OCI-LY1 (cell line): ENCODE results near the gene CTBP2.

Source experiments
- H2AFZ ChIP-seq: fragments of 200-600 bp; sonication (generic), shearing (Covaris generic); 2 replicates; pipeline ENCODE4 v1.6.0; 2014; ENCODE audit warnings: antibody characterized with exemption, mild to moderate bottlenecking, low read length
- H3F3A ChIP-seq: fragments of 200-600 bp; sonication (generic), shearing (Covaris generic); 2 replicates; pipeline ENCODE4 v1.6.0; 2014; ENCODE audit warnings: mild to moderate bottlenecking, antibody characterized with exemption, low read length, moderate library complexity; ENCODE audit not compliant: insufficient read depth
- H3K27ac ChIP-seq: fragments of 200-600 bp; sonication (generic); 2 replicates; pipeline ENCODE4 v1.5.1; 2014; ENCODE audit warnings: low read length, mixed run types, mild to moderate bottlenecking, low read depth; ENCODE audit not compliant: poor library complexity, severe bottlenecking
- H3K27me3 ChIP-seq: fragments of 200-600 bp; sonication (generic); 2 replicates; pipeline ENCODE4 v1.6.0; 2014; ENCODE audit warnings: antibody characterized with exemption, mild to moderate bottlenecking, low read length, moderate library complexity; ENCODE audit not compliant: insufficient read depth
- H3K36me3 ChIP-seq: fragments of 200-600 bp; sonication (generic); 2 replicates; pipeline ENCODE4 v1.6.1; 2014; ENCODE audit warnings: mild to moderate bottlenecking, antibody characterized with exemption, low read length, moderate library complexity, mixed read lengths; ENCODE audit not compliant: insufficient read depth
- H3K4me1 ChIP-seq: fragments of 200-600 bp; sonication (generic); 2 replicates; pipeline ENCODE4 v1.5.1; 2014; ENCODE audit warnings: mild to moderate bottlenecking, low read length, moderate library complexity; ENCODE audit not compliant: insufficient read depth, severe bottlenecking
- H3K4me2 ChIP-seq: fragments of 200-600 bp; sonication (generic), shearing (Covaris generic); 2 replicates; pipeline ENCODE4 v1.6.1; 2014; ENCODE audit warnings: low read length
- H3K4me3 ChIP-seq: fragments of 200-600 bp; sonication (generic); 2 replicates; pipeline ENCODE4 v1.5.1; 2014; ENCODE audit warnings: low read length, low read depth, mild to moderate bottlenecking, mixed read lengths; ENCODE audit not compliant: poor library complexity, severe bottlenecking
- H3K79me2 ChIP-seq: fragments of 200-600 bp; shearing (Covaris generic); 2 replicates; pipeline ENCODE4 v1.6.1; 2016; ENCODE audit warnings: mixed run types, low read length, mixed read lengths; ENCODE audit not compliant: insufficient read depth
- H3K9ac ChIP-seq: fragments of 200-600 bp; sonication (generic), shearing (Covaris generic); 2 replicates; pipeline ENCODE4 v1.6.1; 2014; ENCODE audit warnings: mild to moderate bottlenecking, low read length, mixed read lengths
- H3K9me2 ChIP-seq: fragments of 200-600 bp; sonication (generic), shearing (Covaris generic); 2 replicates; pipeline ENCODE4 v1.6.1; 2014; ENCODE audit warnings: low read depth, mild to moderate bottlenecking, low read length, mixed read lengths
- H3K9me3 ChIP-seq: fragments of 200-600 bp; shearing (Covaris generic); 2 replicates; pipeline ENCODE4 v1.6.1; 2014; ENCODE audit warnings: low read length, mixed read lengths
- H4K20me1 ChIP-seq: fragments of 200-600 bp; sonication (generic), shearing (Covaris generic); 2 replicates; pipeline ENCODE4 v1.6.0; 2016; ENCODE audit warnings: mild to moderate bottlenecking, low read length; ENCODE audit not compliant: insufficient read depth
- EZH2 ChIP-seq: fragments of 200-600 bp; sonication (generic), shearing (Covaris generic); IDR thresholded peaks from 2 replicates; pipeline ENCODE4 v1.8.0; 2017; ENCODE audit warnings: borderline replicate concordance, mixed run types, mild to moderate bottlenecking, antibody characterized with exemption, low read length, moderate library complexity, mixed read lengths
- TF ChIP-seq, protein P1 (sequence below): fragments of 200-600 bp; sonication (generic), shearing (Covaris generic); IDR thresholded peaks from 2 replicates; pipeline ENCODE4 v1.5.1; 2017; ENCODE audit warnings: mild to moderate bottlenecking, antibody characterized with exemption, low read length, moderate library complexity, mixed read lengths

Gene CTBP2

DNA sequence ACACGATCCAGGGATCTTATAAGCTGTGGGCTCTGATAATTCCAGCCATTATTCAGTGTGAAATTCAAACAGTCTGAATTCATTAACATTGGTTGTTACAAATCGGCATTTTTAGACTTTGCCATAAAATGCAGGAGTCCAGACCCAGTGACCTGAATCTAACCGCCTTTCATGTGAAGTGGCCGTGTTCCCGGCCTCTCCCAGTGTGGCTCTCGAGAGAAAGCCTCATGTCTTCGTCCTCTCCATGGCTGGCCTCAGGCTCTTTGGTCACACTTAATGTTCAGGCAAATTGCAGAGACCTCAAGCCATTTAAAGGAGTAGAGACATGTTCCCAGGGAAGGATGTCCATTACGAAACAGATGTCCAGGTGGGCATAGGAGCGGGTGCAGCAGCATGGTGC, 59.3 kb downstream of the CTBP2 start:
- Histone ChIP-seq H3K79me2 (no peaks in the 10 kb centered on the region), H3K9me3 (no peaks in the 10 kb centered on the region), H3F3A (no peaks in the 10 kb centered on the region), H3K9ac (no peak overlapping the region), H3K4me1 (no peaks in the 10 kb centered on the region), H3K9me2 (no peaks in the 10 kb centered on the region), H3K27me3 (0 out of 2 replicates have a peak, but pooled peaks cover 3% of the 10 kb centered on the region), H4K20me1 (no peaks in the 10 kb centered on the region), H3K4me3 (no peak overlapping the region), H3K36me3 (no peaks in the 10 kb centered on the region), H3K4me2 (no peak overlapping the region), H2AFZ (no peak overlapping the region), H3K27ac (no peak overlapping the region)
- TF ChIP-seq, protein P1, sequence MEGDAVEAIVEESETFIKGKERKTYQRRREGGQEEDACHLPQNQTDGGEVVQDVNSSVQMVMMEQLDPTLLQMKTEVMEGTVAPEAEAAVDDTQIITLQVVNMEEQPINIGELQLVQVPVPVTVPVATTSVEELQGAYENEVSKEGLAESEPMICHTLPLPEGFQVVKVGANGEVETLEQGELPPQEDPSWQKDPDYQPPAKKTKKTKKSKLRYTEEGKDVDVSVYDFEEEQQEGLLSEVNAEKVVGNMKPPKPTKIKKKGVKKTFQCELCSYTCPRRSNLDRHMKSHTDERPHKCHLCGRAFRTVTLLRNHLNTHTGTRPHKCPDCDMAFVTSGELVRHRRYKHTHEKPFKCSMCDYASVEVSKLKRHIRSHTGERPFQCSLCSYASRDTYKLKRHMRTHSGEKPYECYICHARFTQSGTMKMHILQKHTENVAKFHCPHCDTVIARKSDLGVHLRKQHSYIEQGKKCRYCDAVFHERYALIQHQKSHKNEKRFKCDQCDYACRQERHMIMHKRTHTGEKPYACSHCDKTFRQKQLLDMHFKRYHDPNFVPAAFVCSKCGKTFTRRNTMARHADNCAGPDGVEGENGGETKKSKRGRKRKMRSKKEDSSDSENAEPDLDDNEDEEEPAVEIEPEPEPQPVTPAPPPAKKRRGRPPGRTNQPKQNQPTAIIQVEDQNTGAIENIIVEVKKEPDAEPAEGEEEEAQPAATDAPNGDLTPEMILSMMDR, result no peak
- no peak for TF ChIP-seq EZH2

- no peak for TF ChIP-seq EZH2
- TF ChIP-seq, protein P1, result no peak
- Histone ChIP-seq H2AFZ (no peak overlapping the region), H3K4me1 (no peaks in the 10 kb centered on the region), H3F3A (no peaks in the 10 kb centered on the region), H3K27ac (no peak overlapping the region), H3K9me2 (no peaks in the 10 kb centered on the region), H3K9ac (no peak overlapping the region), H3K79me2 (no peaks in the 10 kb centered on the region), H3K36me3 (no peaks in the 10 kb centered on the region), H3K27me3 (no peaks in the 10 kb centered on the region), H4K20me1 (no peaks in the 10 kb centered on the region), H3K9me3 (no peaks in the 10 kb centered on the region), H3K4me3 (no peak overlapping the region), H3K4me2 (no peak overlapping the region)
Observed at GRCh38 chr10:125097409-125098070, 62.8 kb downstream of the CTBP2 start.

DNA sequence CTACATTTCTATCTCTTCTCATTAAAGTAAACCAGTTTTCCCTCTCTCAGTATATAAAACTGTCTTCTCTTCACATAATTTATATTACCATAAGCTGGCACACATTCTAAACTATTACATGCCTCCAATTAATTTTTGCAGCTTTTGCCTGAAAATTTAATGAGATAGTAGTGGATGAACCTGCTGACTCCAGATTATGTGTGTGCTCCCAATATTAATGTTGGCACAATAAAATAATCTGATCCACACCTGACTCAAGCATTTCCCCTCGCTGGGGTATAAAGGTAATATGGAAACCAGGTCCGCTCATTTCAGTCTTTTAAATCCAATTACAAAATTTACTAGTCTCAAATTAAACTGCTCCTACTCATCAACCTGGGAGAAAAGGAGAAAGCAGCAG, 63.4 kb downstream of the CTBP2 start:
- H3K27me3 ChIP-seq, result no peaks in the 10 kb centered on the region
- H3K9me2 ChIP-seq, result no peaks in the 10 kb centered on the region
- no peak for TF ChIP-seq EZH2
- TF ChIP-seq, protein P1, result no peak
- no peak overlapping the region for H3K27ac ChIP-seq
- no peaks in the 10 kb centered on the region for H3F3A ChIP-seq
- no peak overlapping the region for H3K4me3 ChIP-seq
- H3K9me3 ChIP-seq, result no peaks in the 10 kb centered on the region
- H3K79me2 ChIP-seq, result no peaks in the 10 kb centered on the region
- no peaks in the 10 kb centered on the region for H4K20me1 ChIP-seq
- H3K36me3 ChIP-seq, result no peaks in the 10 kb centered on the region
- H3K9ac ChIP-seq, result no peak overlapping the region
- no peaks in the 10 kb centered on the region for H3K4me1 ChIP-seq
- H2AFZ ChIP-seq, result no peak overlapping the region
- H3K4me2 ChIP-seq, result no peak overlapping the region
